Right lobe of liver (tissue), 4 donors: ENCODE measurements around the gene CDIP1.

Experiments used
- CTCF ChIP-seq, 4 donors: fragments of 200-600 bp in 3 of 4; fragments of 450-650 bp in 1 of 4; IDR thresholded peaks; one replicate each; pipeline versions ENCODE4 v1.5.1 to v1.8.0; 2016 to 2022; ENCODE audit warnings: antibody characterized with exemption in 4 of 4, mild to moderate bottlenecking in 2 of 4
- POLR2A ChIP-seq: fragments of 450-650 bp; IDR thresholded peaks from one replicate; pipeline ENCODE4 v1.6.1; 2017; ENCODE audit warnings: antibody characterized with exemption, mild to moderate bottlenecking
- donor health status: DM: no; HTN: no; CAD: no.
- donor health status: DM: no; HTN: no; CAD: no.
- donor health status: DM: no; HTN: yes; CAD: no.

- TF ChIP-seq CTCF (IDR thresholded peaks at IDR 0.05) = no peak
- TF ChIP-seq POLR2A = no peak
These were observed 39.9 kb downstream of the CDIP1 start for GRCh38 chr16:4498546-4499195.
